Effector CD4-positive, alpha-beta T cell (primary cell): Measurements from ENCODE around the gene KIZ.
"Not testable (repeated sequence)": the region's sequence is repeated elsewhere in the genome, so short reads cannot be mapped to it uniquely, and the experiment has no call there.

Experiments
- DNase-seq: peaks from one replicate; pipeline ENCODE4 v3.0.0-alpha.2; 2020

Gene KIZ

DNA sequence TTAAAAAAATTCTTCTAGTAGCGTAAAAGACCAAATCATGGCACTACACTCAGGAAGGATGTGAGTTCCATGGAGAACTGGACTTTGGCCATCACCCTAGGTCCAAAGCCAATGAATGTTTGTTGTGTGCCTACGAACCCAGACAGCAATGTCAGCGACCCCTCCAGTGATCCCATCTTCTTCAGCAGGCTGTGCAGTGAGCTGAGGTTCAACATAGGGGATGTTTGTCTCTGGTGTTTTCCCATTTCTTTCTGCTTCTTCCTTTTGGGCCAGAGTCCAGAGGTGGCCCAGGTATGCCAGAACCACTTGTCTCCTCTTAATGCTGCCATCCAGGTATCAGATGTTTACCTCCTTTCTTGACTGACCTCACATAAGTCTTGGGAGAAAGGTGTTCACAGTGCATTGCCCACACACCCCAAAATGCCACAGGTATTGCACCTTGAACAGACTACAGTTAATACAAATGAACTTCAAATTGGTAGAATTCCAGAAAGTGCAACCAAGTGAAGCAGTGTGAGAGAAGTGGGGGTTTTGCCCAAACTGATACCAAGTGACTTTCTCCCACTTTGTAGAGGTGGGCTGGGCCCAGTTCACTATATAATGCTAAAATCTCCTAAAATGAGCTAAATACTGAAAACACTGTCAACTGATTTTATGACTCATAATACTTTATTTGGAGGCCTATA is 14.1 kb downstream of the KIZ start:
- DNase-seq = no peak

DNA sequence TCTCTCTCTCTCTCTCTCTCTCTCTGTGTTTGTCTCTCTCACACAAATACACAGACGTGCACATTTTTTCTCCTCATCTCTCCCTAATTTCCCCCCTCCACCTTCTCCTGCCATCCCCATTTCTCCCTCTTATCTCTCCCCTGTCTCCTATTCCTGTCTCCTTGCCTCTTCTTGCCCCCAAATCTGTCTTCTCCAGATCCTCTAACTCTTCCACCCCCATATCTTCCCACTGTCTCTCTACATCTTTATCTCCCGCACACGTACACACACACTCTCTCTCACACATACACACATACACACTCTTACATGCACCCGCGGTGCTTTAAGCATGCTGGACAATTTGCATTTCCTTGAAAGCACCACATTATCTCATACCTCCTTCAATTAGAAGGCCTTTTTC is 15.9 kb downstream of the KIZ start:
- DNase-seq = no peak

DNA sequence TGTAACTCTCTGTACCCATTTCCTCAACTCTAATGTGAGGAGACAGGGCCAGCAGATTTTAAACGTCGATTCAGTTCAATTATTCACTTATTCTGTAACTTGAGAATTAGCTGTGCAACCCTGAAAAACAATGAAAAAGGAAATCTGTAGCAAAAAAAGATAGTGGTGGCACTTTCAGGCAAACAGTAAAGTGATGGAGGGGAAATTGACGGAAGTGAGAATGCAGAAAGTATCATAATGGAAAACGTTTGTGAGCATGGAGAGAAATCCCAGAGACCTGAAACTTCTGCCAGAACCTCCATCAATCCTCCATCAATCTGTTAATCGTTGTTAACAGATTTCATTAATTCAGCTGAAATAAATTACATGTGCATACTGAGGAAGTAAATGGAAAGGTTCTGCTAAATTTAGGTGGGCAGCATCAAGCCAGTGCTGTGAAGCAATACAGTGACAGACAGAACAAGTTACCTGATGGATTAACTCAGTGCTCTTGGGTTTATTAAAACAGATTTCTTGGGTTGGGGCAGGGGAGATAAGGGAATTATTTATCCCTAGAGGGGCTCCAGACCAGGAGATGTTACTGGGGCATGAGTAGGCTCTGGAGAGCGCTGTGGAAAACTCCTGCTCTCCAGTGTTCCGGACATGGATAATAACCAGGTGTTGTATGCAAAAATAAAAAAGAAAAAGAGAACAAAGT is 17.5 kb downstream of the KIZ start:
- DNase-seq = no peak

GRCh38 chr20:21145424-21145823 is 19.5 kb downstream of the KIZ start:
- no peak for DNase-seq

GRCh38 chr20:21146215-21146614 is 20.3 kb downstream of the KIZ start:
- DNase-seq = no peak

- no peak for DNase-seq
These were observed 21.7 kb downstream of the KIZ start for GRCh38 chr20:21147593-21147992.

DNA sequence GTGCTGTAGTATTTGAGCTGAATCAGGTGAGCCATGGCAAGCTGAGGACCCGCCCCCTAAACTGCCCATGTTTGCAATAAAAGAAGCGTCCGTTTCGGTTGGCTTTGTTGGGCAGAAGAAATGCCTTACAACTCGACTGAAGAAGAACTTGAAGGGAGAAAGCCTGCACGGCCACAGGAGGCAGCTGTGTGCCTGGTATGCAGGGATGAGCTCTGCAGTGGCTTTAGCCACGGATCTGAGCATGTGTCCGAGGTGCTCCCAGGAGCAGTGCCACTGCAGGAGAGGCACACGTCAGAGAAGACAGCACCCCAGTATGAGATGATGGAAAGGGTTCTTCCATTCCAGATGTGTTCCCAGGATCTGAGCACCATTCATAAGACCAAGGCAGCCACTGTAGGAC is 23.5 kb downstream of the KIZ start:
- DNase-seq = no peak

DNA sequence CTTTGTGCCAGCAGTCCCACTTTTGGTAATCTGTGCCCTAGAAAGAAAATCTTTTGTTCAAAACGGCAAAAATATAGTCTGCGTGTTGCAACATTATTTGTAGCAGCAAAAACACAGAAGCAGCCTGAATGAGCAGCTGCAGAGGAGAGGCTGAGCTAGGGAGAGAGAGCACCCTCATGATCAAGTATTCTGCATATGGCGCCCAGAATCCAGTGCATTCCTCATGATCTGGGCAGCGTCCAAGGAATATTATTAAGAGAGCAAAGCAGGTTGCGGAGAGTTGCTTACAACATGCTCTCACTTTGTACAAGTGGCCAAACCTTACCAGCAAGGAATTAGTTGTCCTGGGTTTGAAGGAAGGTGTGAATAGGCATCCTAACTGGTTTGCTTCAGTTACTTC is 25.9 kb downstream of the KIZ start:
- no peak for DNase-seq

DNA sequence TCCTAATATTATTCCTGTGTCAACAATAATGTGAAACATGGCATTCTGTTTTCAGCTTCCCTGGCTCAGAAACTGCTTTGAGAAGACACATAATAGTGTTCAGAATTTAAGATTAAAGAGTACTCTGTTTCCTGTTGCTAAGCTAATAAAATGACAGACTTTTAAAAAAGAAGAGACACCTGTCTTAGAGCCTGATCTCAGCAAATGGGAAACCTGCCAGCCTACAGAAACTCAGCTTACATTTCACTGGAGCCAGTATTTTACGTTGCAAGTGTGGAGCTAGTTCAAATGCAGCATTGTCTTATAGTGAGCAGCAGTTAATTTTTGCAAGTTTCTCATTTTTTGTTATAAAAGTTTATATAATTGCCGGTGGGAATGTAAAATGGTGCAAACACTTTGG is 28.8 kb downstream of the KIZ start:
- DNase-seq = no peak

- DNase-seq = no peak
These were observed 29.4 kb downstream of the KIZ start for GRCh38 chr20:21155268-21155667.

GRCh38 chr20:21156266-21156665 is 30.4 kb downstream of the KIZ start:
- DNase-seq = no peak

DNA sequence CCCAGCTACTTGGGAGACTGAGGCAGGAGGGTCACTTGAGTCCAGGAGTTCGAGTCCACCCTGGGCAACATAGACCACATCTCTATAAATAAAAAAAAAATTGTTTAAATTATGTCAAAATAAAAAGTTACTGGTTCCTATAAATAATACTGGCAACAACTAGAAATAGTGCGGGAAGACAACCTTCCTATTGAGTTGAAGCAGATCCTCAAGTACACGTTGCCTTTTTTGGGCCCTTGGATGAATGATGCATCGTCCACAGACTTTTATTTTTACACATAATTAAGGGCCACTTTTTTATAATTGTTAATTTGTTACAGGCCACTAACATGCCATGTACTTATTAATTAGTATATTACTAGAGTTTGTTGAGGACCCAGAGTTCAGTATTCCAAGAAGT is 31.1 kb downstream of the KIZ start:
- DNase-seq = no peak

- no peak for DNase-seq
These were observed 33.9 kb downstream of the KIZ start for GRCh38 chr20:21159658-21160380.

GRCh38 chr20:21161926-21162325 is 36.0 kb downstream of the KIZ start:
- DNase-seq = no peak

DNA sequence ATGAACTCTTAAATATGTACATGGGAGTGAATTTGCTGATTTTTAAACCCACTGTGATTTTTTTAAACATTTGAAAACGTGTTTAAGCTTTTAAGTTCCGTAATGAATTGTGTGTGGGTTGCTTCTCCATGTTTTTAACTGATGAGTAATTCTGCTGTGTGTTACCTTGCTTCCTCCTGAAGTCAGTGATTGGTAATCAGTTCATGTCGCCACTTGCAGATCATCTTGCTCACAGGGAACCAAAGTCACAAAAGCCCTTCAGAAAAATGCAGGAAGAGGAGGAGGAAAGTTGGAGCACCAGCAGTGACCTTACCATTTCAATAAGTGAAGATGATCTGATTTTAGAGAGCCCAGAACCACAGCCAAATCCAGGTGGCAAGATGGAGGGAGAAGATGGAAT is 36.7 kb downstream of the KIZ start:
- no peak for DNase-seq

DNA sequence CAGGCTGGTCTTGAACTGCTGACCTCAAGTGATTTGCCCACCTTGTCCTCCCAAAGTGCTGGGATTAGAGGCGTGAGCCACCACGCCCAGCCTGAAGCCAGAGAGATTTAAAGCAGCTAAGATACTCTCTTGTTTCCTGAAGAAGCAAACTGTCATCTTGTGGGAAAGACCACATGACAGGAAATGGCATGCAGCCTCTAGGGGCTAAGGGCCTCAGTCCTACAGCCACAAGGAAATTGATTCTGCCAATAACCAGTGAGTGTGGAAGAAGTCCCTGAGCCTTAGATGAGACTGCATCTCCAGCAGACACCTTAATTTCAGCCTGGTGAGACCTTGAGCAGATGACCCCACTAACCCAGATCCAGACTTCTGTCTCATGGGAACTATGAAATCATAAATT is 40.9 kb downstream of the KIZ start:
- no peak for DNase-seq

DNA sequence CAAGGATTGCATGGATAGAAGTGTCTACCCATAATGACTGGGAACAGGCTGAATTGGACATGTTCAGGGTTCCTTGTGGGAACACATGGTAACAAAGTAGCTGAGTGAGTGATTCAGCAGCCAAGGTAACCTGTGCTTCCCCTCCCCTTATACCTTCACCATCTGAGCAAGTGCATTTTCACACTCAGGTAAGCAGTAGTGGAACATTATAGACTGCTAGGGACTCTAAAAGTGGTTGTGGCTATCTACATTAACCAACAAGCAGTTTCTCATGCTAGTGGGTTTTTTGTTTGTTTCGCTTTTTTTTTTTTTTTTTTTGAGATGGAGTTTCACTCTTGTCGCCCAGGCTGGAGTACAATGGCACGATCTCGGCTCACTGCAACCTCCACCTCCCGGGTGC is 41.4 kb downstream of the KIZ start:
- no peak for DNase-seq

GRCh38 chr20:21168061-21168460 is 42.2 kb downstream of the KIZ start:
- not testable (repeated sequence) for DNase-seq

DNA sequence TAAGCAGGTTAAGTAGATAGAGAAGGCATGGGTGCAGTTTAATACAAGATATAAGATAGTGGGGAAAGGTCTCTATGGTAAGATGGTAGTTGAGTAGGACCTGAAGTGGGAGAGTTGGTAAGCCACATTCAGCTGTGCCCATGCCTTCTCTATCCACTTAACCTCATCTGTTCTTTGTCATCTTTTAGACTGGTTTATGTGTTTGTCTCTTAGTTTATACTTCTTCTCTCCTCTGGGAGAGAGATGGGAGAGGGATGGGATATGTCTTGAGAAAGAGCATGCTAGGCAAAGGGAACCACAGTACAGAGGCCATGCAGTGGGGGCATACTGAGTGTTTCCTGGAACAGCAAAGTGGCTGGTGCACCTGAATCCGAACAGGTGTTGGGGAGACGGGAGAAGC is 46.7 kb downstream of the KIZ start:
- no peak for DNase-seq

DNA sequence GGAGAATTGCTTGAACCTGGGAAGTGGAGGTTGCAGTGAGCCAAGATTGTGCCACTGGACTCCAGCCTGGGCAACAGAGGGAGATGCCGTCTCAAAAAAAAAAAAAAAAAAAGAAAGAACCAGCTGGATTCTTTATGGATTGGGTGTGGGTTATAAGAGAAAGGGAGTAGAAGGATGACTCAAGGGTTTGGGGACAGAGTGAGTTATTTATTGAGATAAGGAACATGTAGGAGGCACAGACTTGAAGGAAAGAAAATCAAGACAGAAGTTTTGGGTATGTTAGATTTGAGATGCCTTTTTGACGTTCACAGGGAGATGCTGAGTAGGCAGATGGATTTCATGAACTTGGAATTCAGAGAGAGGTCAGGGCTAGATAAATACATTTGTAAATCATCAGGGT is 47.6 kb downstream of the KIZ start:
- DNase-seq = no peak

DNA sequence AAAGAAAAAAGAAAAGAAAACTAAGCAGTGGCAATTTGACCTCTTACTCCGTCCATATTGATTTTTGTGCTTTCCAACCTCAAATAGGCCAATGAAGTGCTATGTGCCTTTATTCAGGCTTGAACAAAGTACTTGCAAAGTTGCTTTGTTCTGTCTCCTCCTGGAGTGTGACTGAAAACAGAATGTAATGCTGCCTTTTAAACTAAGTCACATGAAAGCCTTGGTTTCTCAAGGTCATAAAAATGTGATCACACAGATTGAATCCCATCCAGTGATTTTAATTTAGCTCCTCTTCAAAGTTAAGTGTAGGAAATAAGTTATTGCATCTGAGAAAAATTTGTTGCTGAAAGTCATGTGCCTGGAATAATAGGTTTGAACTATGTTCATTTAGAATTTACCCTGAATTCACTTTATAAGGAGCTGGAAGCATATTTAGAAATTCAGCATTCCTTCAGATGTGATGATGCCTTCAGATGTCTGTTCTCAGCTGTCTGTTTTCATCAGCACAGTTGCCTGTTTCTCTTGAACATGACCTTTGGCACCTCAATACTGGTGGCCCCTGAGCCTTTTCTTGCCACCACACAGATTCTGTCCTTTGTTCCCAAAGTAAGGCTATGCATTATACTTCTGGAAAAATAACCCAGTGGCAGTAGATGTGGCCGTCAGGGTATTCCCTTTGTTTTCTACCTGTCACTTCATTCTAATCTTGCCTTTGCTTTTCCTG is 48.8 kb downstream of the KIZ start:
- no peak for DNase-seq

GRCh38 chr20:21175433-21175832 is 49.6 kb downstream of the KIZ start:
- DNase-seq = no peak

- DNase-seq = no peak
These were observed 51.9 kb downstream of the KIZ start for GRCh38 chr20:21177767-21178166.

DNA sequence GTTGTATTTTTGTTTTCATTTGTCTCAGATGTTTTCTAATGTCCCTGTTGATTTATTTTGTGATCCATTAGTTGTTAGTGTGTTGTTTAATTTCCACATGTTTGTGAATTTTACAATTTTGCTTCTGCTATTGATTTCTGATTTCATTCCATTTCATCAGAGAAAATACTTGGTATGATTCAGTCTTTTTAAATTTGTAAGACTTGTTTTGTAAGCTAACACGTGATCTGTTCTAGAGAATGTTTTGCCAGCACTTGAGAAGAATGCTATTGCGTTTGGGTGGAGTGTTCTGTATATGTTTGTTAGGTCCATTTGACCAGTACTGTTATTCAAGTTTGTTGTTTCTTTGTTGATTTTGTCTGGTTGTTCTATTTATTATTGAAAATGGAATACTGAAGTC is 53.9 kb downstream of the KIZ start:
- no peak for DNase-seq
